B cell (primary cell): ENCODE data around the gene PPP1R7.

ENCODE experiments used
- CTCF ChIP-seq: fragments of 200-600 bp; IDR thresholded peaks from one replicate; pipeline ENCODE4 v1.8.0; 2022; ENCODE audit warnings: antibody characterized with exemption, mild to moderate bottlenecking
- EZH2 ChIP-seq: IDR thresholded peaks from 2 replicates; pipeline ENCODE4 v1.6.1; 2012; ENCODE audit warnings: borderline replicate concordance, low read depth, mild to moderate bottlenecking, moderate library complexity, low read length; ENCODE audit not compliant: insufficient read depth, poor library complexity, severe bottlenecking

DNA sequence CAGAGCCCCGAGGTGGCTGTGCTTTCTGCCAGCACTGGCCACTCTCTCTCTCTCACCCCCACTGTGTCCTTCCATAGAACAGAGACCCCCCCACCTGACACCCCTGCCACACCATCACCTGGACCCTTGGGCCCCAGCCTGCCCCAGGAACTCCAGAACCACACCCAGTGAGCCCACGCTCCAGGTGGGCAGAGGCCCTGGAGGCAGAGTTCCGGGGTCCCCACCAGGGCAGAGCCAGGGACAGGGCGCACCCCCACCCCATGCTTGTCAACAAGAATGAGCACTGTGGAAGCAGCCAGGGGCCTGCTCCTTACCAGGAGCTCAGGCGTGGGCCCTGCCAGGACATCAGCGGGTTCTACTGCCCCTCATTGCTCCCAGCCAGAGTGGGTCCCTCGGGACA is 15.6 kb upstream of the PPP1R7 start:
- no peak for TF ChIP-seq CTCF
- TF ChIP-seq EZH2: no peak
